ENCODE results near the gene RPL10. TPM values are rescaled to one million over a fixed set of nuclear protein-coding genes. Genes with fewer than 3 reads are reported as not detected.

RPL10 gene
- total and polyA plus RNA-seq, 2 donors (not counting 3 experiments of a cell fraction or from before 2014, with no cell fraction given) = 2,493 to 7,586 TPM

- no peaks in the 10 kb centered on the region for H3K9me3 ChIP-seq (replicated peaks; ENCODE audit: control insufficient read depth, insufficient read depth, low read length)
- H2AFZ ChIP-seq (ENCODE audit: low read depth, low read length) = peak within 1 kb of the TSS; percentile 26
- intact Hi-C loops (cut with micrococcal nuclease) (loop anchor here (5.0 kb wide), 1 partner anchor 33 kb away; the partner anchor contains the start of gene DNASE1L1), dilution Hi-C loops (cut with MboI; ENCODE audit: extremely low pct_ligation_motif_present, low sequenced_read_pairs) (no loop called here)
- no peaks in the 10 kb centered on the region for H3K9me1 ChIP-seq (replicated peaks; ENCODE audit: control insufficient read depth, extremely low read depth, insufficient read depth, low read length)
- TF ChIP-seq GATA2 (IDR thresholded peaks at IDR 0.05; ENCODE audit: insufficient read depth, insufficient read length, low read depth, low read length) (no peak), POLR2AphosphoS5 (IDR thresholded peaks at IDR 0.05; ENCODE audit: insufficient read depth, low read depth, low read length) (no peak)
- H3K4me3 ChIP-seq (replicated peaks in 1 of 3; ENCODE audit: insufficient read depth in 1 of 3, low read depth in 1 of 3, low read length in 3 of 3) = peak within 1 kb of the TSS; percentile 5 to 50 (median 9)
- FAIRE-seq = peak; percentile 43
- ChIA-PET CTCF (interaction anchor here (1.1 to 2.4 kb wide), 5 partner anchors 9 to 403 kb away, joined by 3 to 24 read pairs (median 16); partner anchors contain the start of gene HCFC1), POLR2A (no interaction called here)
- H3K4me1 ChIP-seq (ENCODE audit: control insufficient read depth, extremely low read depth, insufficient read depth, low read length) = peaks cover 23% of the 10 kb centered on the region
- no peaks in the 10 kb centered on the region for H4K20me1 ChIP-seq (replicated peaks; ENCODE audit: control insufficient read depth, extremely low read depth, insufficient read depth, low read length)
- H3K4me2 ChIP-seq (ENCODE audit: insufficient read depth, low read length) = peak within 1 kb of the TSS; percentile 44
- BruUV-seq (replicated peaks) = no TSS peak
- no peaks in the 10 kb centered on the region for H3K27me3 ChIP-seq (ENCODE audit: control insufficient read depth in 2 of 2, insufficient read depth in 2 of 2, low read length in 2 of 2)
- peak within 1 kb of the TSS; percentile 45 for H3K27ac ChIP-seq (ENCODE audit: insufficient read depth, low read depth, low read length)
- no peaks in the 10 kb centered on the region for H3K36me3 ChIP-seq (ENCODE audit: control insufficient read depth in 2 of 2, extremely low read depth in 1 of 2, insufficient read depth in 2 of 2, low read length in 2 of 2)
- H3K79me2 ChIP-seq (ENCODE audit: control insufficient read depth, insufficient read depth, low read length) = peaks cover 21% of the 10 kb centered on the region
- peak within 1 kb of the TSS; percentile 22 for H3K9ac ChIP-seq (replicated peaks; ENCODE audit: extremely low read depth, insufficient read depth, low read length)
- no peak for DNase-seq (ENCODE audit: low read depth, low spot score)
These were observed 23.6 kb upstream of the RPL10 start, which contains the start of gene FLNA for GRCh38 chrX:154374313-154375155. Gene FLNA (minus strand): TSS chrX:154374634. CDS start chrX:154371245, 3,389 bp downstream.

- no TSS peak for BruUV-seq (replicated peaks)
- Histone ChIP-seq H3K27me3 (ENCODE audit: control insufficient read depth in 2 of 2, insufficient read depth in 2 of 2, low read length in 2 of 2) (no peaks in the 10 kb centered on the region), H3K79me2 (ENCODE audit: control insufficient read depth, insufficient read depth, low read length) (peaks cover 21% of the 10 kb centered on the region), H3K36me3 (ENCODE audit: control insufficient read depth in 2 of 2, extremely low read depth in 1 of 2, insufficient read depth in 2 of 2, low read length in 2 of 2) (no peaks in the 10 kb centered on the region), H3K4me1 (ENCODE audit: control insufficient read depth, extremely low read depth, insufficient read depth, low read length) (peaks cover 23% of the 10 kb centered on the region), H4K20me1 (replicated peaks; ENCODE audit: control insufficient read depth, extremely low read depth, insufficient read depth, low read length) (no peaks in the 10 kb centered on the region), H3K9me3 (replicated peaks; ENCODE audit: control insufficient read depth, insufficient read depth, low read length) (no peaks in the 10 kb centered on the region), H2AFZ (ENCODE audit: low read depth, low read length) (no peak overlapping the region), H3K27ac (ENCODE audit: insufficient read depth, low read depth, low read length) (no peak overlapping the region), H3K4me2 (ENCODE audit: insufficient read depth, low read length) (peak overlapping the region; percentile 44), H3K9ac (replicated peaks; ENCODE audit: extremely low read depth, insufficient read depth, low read length) (peak overlapping the region; percentile 22), H3K9me1 (replicated peaks; ENCODE audit: control insufficient read depth, extremely low read depth, insufficient read depth, low read length) (no peaks in the 10 kb centered on the region), H3K4me3 (replicated peaks in 1 of 3; ENCODE audit: insufficient read depth in 1 of 3, low read depth in 1 of 3, low read length in 3 of 3) (no peak overlapping the region)
- intact Hi-C loops (cut with micrococcal nuclease) (no loop called here), dilution Hi-C loops (cut with MboI; ENCODE audit: extremely low pct_ligation_motif_present, low sequenced_read_pairs) (no loop called here)
- ChIA-PET POLR2A (no interaction called here), CTCF (interaction anchor here (1.1 to 2.4 kb wide), 2 partner anchors 158 to 404 kb away, joined by 3 to 24 read pairs; partner anchors contain the start of gene HCFC1)
- TF ChIP-seq CTCF (IDR thresholded peaks at IDR 0.05; ENCODE audit: extremely low read depth in 1 of 2, insufficient read depth in 1 of 2, low read depth in 1 of 2, low read length in 2 of 2) = no peak
- no peak for TF ChIP-seq EZH2 (IDR thresholded peaks at IDR 0.05; ENCODE audit: borderline replicate concordance, low read depth, low read length, severe bottlenecking)
- TF ChIP-seq POLR2AphosphoS5 (IDR thresholded peaks at IDR 0.05; ENCODE audit: insufficient read depth, low read depth, low read length) = no peak
- no peak for TF ChIP-seq GATA2 (IDR thresholded peaks at IDR 0.05; ENCODE audit: insufficient read depth, insufficient read length, low read depth, low read length)
- TF ChIP-seq JUN (IDR thresholded peaks at IDR 0.05; ENCODE audit: borderline replicate concordance, insufficient read depth, insufficient read length, low read depth) = no peak
- TF ChIP-seq FOS (IDR thresholded peaks at IDR 0.05; ENCODE audit: borderline replicate concordance, insufficient read depth, low read length) = no peak
- TF ChIP-seq MYC (IDR thresholded peaks at IDR 0.05; ENCODE audit: low read depth, low read length) = no peak
- no peak for TF ChIP-seq POLR2A (IDR thresholded peaks at IDR 0.05; ENCODE audit: low read depth, low read length)
- TF ChIP-seq MAX (IDR thresholded peaks at IDR 0.05; ENCODE audit: insufficient read depth, insufficient read length) = no peak
- DNase-seq (ENCODE audit: low read depth, low spot score) (no peak), FAIRE-seq (peak; percentile 64)
These were observed 23.0 kb upstream of the RPL10 start for GRCh38 chrX:154375156-154375504.

Measured in endothelial cell of umbilical vein (primary cell).